NT2/D1 (cell line): ENCODE results near the gene IRF2BPL.

Experiments
- DNase-seq: peaks from one replicate; pipeline ENCODE4 v3.0.0-alpha.2; 2011; ENCODE audit warnings: low read depth, low spot score
- H3K27me3 ChIP-seq: 2 replicates; pipeline ENCODE4 v1.6.0; 2011; ENCODE audit warnings: mild to moderate bottlenecking; ENCODE audit not compliant: insufficient read length, insufficient read depth
- H3K36me3 ChIP-seq: 2 replicates; pipeline ENCODE4 v1.6.1; 2011; ENCODE audit warnings: mild to moderate bottlenecking, low read length, mixed read lengths; ENCODE audit not compliant: insufficient read depth, insufficient read length
- H3K4me1 ChIP-seq: 2 replicates; pipeline ENCODE4 v1.5.1; 2011; ENCODE audit not compliant: insufficient read depth, insufficient read length
- H3K4me3 ChIP-seq: 2 replicates; pipeline ENCODE4 v1.5.1; 2011; ENCODE audit warnings: low read depth; ENCODE audit not compliant: insufficient read length
- H3K9ac ChIP-seq: 2 replicates; pipeline ENCODE4 v1.6.0; 2011; ENCODE audit warnings: low read depth; ENCODE audit not compliant: insufficient read length
- H3K9me3 ChIP-seq: 2 replicates; pipeline ENCODE4 v1.5.1; 2011; ENCODE audit warnings: mild to moderate bottlenecking, low read length; ENCODE audit not compliant: insufficient read depth
- SUZ12 ChIP-seq: IDR thresholded peaks from 2 replicates; pipeline ENCODE4 v1.6.1; 2011; ENCODE audit not compliant: insufficient read length, insufficient read depth; ENCODE audit errors: extremely low read depth
- YY1 ChIP-seq: IDR thresholded peaks from 2 replicates; pipeline ENCODE4 v1.6.1; 2011; ENCODE audit not compliant: insufficient read length, insufficient read depth
- ZNF274 ChIP-seq: IDR thresholded peaks from 2 replicates; pipeline ENCODE4 v1.6.1; 2011; ENCODE audit warnings: mild to moderate bottlenecking, low read depth, low read length

Gene IRF2BPL

DNA sequence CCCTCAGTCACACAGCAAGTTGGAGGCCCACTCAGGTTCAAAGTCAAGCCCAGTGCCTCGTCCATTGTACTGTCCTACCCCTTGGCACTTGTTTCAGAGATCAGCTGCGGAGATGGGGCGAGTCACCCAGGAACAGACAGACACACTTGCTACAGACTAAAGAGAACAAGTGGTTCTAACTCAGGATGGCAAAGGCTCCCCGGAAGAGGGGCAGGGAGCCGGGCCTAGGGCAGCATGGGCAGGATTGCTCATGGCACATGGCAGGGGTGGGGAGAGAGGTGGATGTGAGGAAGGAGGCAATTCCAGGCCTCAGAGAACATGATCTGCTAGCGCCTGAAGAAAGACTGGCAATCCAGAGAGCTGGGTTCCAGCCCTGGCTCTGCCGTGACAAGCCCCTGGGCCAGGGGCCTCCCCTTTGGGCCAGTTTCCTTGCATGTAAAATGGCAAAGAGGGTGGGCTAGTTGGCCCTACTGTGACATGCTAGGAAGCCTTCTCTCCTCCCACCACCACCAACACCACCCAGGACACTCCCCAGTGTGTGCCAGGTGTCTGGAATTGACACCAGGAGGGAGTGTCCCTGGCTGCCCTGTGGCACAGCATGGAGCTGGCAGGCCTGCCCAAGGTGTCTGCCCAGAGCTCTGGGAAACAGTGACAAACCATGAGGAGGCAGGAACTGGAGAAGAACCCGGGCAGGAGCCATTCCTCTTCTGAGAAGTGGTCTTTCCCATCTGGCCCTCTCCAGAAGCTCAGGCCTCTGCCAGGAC lies 24.0 kb upstream of the IRF2BPL start:
- no peak for TF ChIP-seq YY1
- TF ChIP-seq ZNF274 = no peak
- no peak for TF ChIP-seq SUZ12
- H3K4me1 ChIP-seq = peaks cover 4% of the 10 kb centered on the region
- H3K4me3 ChIP-seq = no peak overlapping the region
- peaks cover 6% of the 10 kb centered on the region; the same call in 1 of the 2 replicates for H3K9me3 ChIP-seq
- H3K9ac ChIP-seq = no peak overlapping the region
- DNase-seq = no peak
- no peaks in the 10 kb centered on the region for H3K27me3 ChIP-seq
- no peaks in the 10 kb centered on the region for H3K36me3 ChIP-seq

DNA sequence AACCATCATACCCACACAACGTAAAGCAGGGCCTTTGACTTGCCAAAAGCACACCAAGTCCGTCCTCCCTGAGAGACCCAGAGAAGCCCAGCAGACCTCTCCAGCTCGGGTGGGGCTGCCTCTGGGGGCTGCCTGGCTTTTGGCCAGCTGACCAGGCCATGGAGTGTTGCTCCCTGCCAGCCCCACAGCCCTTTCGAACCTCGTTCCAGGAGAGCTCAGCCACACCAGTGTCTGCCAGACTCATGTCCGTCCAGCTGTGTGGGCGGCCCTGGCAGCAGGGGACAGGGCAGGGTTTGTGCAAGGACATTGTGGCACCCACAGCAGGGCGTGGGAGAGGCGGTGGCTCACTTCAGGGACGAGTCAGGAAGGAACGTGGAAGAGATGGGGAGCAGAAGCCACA lies 22.6 kb upstream of the IRF2BPL start:
- no peak for DNase-seq
- Histone ChIP-seq H3K27me3 (no peaks in the 10 kb centered on the region), H3K4me3 (no peak overlapping the region), H3K9me3 (peaks cover 4% of the 10 kb centered on the region; the same call in 1 of the 2 replicates), H3K36me3 (no peaks in the 10 kb centered on the region), H3K4me1 (peaks cover 4% of the 10 kb centered on the region), H3K9ac (peak overlapping the region; percentile 10)
- TF ChIP-seq SUZ12 = no peak
- TF ChIP-seq YY1 = no peak
- no peak for TF ChIP-seq ZNF274

DNA sequence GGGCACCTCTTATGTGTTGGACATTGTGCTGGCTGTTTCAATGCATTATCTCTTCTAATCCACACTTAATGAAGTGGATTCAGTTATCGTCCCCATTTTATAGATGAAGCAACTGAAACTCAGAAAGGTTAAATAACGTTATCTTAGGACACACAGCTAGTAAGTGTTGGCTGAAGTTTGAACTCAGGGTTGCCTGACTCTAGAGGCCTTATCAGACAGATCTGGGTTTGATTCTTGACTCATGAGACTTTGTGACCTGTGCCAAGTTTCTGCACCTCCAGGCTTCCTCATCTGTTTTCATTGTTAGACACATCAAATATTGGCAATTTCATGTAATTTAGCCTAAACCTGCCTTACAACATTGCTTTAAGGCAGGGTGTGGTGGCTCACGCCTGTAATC lies 18.2 kb upstream of the IRF2BPL start:
- H3K9ac ChIP-seq = no peak overlapping the region
- TF ChIP-seq YY1 (no peak), ZNF274 (no peak), SUZ12 (no peak)
- H3K36me3 ChIP-seq = no peaks in the 10 kb centered on the region
- no peak overlapping the region for H3K4me3 ChIP-seq
- no peak for DNase-seq
- H3K27me3 ChIP-seq = no peaks in the 10 kb centered on the region
- H3K9me3 ChIP-seq = no peaks in the 10 kb centered on the region
- peaks cover 8% of the 10 kb centered on the region for H3K4me1 ChIP-seq

GRCh38 chr14:77045238-77046162 lies 17.0 kb upstream of the IRF2BPL start:
- no peaks in the 10 kb centered on the region for H3K36me3 ChIP-seq
- H3K9me3 ChIP-seq = no peaks in the 10 kb centered on the region
- H3K9ac ChIP-seq = no peak overlapping the region
- DNase-seq = no peak
- no peaks in the 10 kb centered on the region for H3K27me3 ChIP-seq
- no peak for TF ChIP-seq ZNF274
- TF ChIP-seq SUZ12 = no peak
- no peak for TF ChIP-seq YY1
- H3K4me1 ChIP-seq = peaks cover 5% of the 10 kb centered on the region
- H3K4me3 ChIP-seq = no peak overlapping the region

DNA sequence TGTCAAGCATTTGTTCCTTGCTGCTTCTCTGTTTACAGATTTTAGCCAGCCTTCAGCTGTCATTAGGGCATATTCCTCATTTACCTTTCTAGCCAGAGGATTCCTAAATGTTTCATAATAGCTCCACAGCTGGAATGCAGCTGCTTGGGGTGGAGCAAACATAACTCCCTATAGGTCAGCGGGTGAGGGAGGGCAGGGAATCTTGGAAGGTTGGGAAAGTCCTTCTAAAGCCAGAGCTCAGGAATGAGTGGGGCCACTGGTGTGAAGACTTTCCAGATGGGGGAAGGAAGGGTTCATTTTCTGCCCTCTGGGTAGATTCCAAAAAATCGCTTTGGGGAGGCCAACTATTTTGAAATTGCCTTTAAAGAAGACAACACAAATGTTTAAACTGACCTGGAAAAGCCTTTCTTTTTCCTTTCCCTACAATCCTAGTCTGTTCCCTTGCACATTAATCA lies 16.3 kb upstream of the IRF2BPL start:
- H3K27me3 ChIP-seq = no peaks in the 10 kb centered on the region
- H3K4me1 ChIP-seq = peaks cover 5% of the 10 kb centered on the region
- no peak overlapping the region for H3K9ac ChIP-seq
- no peak overlapping the region for H3K4me3 ChIP-seq
- no peak for TF ChIP-seq YY1
- H3K36me3 ChIP-seq = no peaks in the 10 kb centered on the region
- H3K9me3 ChIP-seq = no peaks in the 10 kb centered on the region
- DNase-seq = no peak

DNA sequence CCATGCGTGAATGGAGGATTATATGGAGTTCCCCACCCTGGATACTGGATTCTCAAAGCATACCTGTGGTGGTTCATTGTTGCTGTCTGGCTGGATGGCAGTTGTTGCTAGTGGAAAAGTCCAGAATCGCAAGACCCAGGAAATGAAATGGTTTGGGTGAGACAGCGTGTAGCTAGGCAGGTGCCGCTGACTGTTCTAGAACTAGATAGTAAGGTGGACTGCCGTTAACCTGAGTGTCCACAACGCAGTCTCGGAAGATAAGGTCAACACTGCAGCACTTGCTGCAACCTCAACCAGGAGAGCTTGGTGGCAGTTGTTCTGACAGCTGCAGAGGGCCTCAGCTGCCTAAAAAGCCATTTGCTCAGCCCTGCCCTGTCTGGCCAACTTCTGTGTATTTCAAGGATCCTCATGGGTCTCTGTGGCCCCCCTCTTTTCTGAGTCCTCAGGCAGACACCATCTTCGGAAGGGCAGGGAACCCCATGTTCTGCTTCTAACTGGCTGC lies 15.5 kb upstream of the IRF2BPL start:
- Histone ChIP-seq H3K4me1 (peaks cover 5% of the 10 kb centered on the region), H3K9ac (no peak overlapping the region), H3K27me3 (no peaks in the 10 kb centered on the region), H3K36me3 (no peaks in the 10 kb centered on the region), H3K4me3 (no peak overlapping the region), H3K9me3 (no peaks in the 10 kb centered on the region)
- no peak for DNase-seq
- TF ChIP-seq YY1 (no peak), SUZ12 (no peak), ZNF274 (no peak)

DNA sequence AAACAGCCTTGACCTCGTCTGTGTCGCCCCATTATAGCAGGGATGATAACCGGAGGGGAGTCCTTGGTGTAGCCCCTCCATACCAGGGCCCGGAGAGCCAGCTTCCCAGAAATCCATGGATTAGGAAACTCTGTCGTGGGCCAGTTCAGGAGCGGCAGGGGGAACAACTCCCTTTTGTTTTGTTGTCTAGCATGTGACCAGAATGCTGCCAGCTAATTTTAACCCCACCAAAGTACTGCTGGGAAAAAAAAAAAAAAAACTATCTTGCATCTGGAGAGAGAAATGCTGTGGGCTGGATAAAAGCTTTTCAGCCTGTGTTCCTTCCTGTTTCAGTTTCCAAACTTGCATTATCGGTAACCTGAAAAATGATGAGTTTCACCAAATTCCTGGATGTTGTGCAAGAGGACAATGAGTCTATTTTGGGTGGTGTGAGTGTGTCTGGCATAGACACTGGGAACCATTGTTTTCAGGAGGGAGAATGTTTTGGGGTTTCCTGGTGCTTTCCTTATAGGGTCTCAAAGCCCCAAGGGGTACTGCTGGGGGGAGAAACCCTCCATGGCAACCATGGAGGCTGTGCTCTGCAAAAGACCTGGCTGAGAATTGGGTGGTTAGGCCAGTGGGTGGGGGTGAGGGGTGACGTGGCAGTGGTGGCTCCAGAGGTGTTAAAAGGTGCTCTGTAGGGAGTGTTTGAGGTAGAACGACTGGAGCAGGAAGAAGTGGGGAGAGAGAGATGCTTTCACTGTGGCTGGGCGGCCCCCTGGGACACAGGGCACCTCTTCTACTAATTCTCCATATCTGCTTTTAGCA lies 14.9 kb upstream of the IRF2BPL start:
- H3K36me3 ChIP-seq = no peaks in the 10 kb centered on the region
- no peak for DNase-seq
- no peaks in the 10 kb centered on the region for H3K9me3 ChIP-seq
- H3K9ac ChIP-seq = no peak overlapping the region
- no peak for TF ChIP-seq ZNF274
- no peak for TF ChIP-seq YY1
- no peak for TF ChIP-seq SUZ12
- H3K4me1 ChIP-seq = peaks cover 5% of the 10 kb centered on the region
- H3K27me3 ChIP-seq = no peaks in the 10 kb centered on the region
- no peak overlapping the region for H3K4me3 ChIP-seq
